ENCODE measurements around the gene CABCOCO1. TPM values are rescaled to one million over a fixed set of nuclear protein-coding genes. Genes with fewer than 3 reads are reported as not detected.

CABCOCO1 gene
- total and polyA plus RNA-seq, 4 experiments from 2014 or later: not detected

DNA sequence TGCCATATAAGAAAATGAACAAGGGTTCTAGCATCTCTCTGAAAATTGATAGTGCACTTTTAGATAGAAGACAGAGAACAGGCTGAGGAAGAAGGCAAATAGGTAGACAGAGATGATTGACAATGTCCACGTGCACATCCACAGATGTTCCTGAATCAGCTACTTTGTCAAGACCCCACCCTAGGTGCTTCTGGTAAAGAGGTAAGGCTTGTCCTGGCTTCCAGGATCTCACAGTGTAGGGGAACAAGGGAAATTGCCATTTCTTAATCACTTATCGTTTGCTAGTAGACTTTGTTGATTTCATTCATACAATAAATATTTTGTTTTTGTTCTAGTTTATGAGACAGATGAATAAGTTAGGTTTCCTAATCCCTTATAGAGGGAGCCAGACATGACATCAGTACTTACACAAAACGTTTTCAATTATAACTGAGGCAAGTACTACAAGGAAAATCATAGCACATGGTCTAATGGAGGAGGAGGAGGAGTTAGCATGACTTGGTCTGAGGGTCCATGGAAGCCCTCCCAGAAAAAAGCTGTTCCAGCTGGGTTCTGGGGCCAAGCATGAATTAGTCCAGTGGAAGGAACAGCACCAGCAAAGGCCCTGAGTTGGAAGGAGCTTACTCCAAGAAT is 122.9 kb downstream of the CABCOCO1 start:
- Histone ChIP-seq H3K9me3 (ENCODE audit: control insufficient read depth in 1 of 2, low read length in 2 of 2) (no peaks in the 10 kb centered on the region), H3K4me1 (ENCODE audit: insufficient read depth, low read length) (no peaks in the 10 kb centered on the region), H3K4me3 (ENCODE audit: low read length in 2 of 2) (no peak overlapping the region), H3K27me3 (ENCODE audit: insufficient read depth, low read length) (no peaks in the 10 kb centered on the region), H3K27ac (ENCODE audit: low read depth, low read length) (no peak overlapping the region), H3K36me3 (ENCODE audit: insufficient read depth, low read length) (no peaks in the 10 kb centered on the region)
- CTCF ChIA-PET (ENCODE audit: partially characterized antibody): interaction anchor here (0.9 kb wide), 1 partner anchor 34 kb away, joined by 3 read pairs; no protein-coding TSS in a partner anchor
- intact Hi-C loops (cut with micrococcal nuclease): no loop called here
- peaks cover 0 to 4% of the 10 kb centered on the region in 2 donors for H3K27me3 Mint-ChIP-seq
- H3K27ac Mint-ChIP-seq: no peak overlapping the region
- H3K9me3 Mint-ChIP-seq: peaks cover 0 to 2% (median 0%) of the 10 kb centered on the region in 8 donors
- H3K4me3 Mint-ChIP-seq: no peak overlapping the region
- no peak for DNase-seq
- H3K4me1 Mint-ChIP-seq: peaks cover 0 to 21% (median 2%) of the 10 kb centered on the region in 4 donors
- POLR2A ChIA-PET (ENCODE audit: partially characterized antibody): no interaction called here
- no peaks in the 10 kb centered on the region for H3K36me3 Mint-ChIP-seq

DNA sequence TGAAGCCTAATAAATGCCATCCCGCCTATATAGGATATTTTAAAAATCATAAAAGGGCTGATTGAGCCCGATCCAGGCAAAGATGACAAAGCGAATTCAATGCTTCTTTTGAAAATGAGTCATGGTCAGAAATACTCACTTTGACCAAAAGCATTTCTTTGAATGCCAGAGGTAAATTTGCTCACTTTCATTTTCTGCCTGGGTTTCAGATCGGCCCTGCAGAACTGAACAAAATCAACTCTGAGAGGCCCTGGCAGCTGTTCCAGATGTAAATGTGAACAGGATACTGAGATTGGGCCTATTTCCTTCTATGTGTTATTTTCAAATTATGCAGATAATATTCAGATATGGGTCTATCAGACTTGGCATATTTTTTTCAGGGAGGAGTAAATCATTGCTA is 124.0 kb downstream of the CABCOCO1 start:
- no peaks in the 10 kb centered on the region for H3K27me3 ChIP-seq (ENCODE audit: insufficient read depth, low read length)
- Mint-ChIP-seq H3K27ac (no peak overlapping the region), H3K9me3 (peaks cover 0 to 2% (median 0%) of the 10 kb centered on the region in 8 donors), H3K4me1 (peaks cover 0 to 20% (median 2%) of the 10 kb centered on the region in 4 donors), H3K4me3 (peak overlapping the region in 1 of 8 donors; percentile 6), H3K36me3 (no peaks in the 10 kb centered on the region), H3K27me3 (peaks cover 0 to 4% of the 10 kb centered on the region in 2 donors)
- no peak for DNase-seq
- H3K36me3 ChIP-seq (ENCODE audit: insufficient read depth, low read length): no peaks in the 10 kb centered on the region
- ChIA-PET CTCF (ENCODE audit: partially characterized antibody) (no interaction called here), POLR2A (ENCODE audit: partially characterized antibody) (no interaction called here)
- intact Hi-C loops (cut with micrococcal nuclease): no loop called here
- no peaks in the 10 kb centered on the region for H3K4me1 ChIP-seq (ENCODE audit: insufficient read depth, low read length)
- no peak overlapping the region for H3K27ac ChIP-seq (ENCODE audit: low read depth, low read length)
- no peaks in the 10 kb centered on the region for H3K9me3 ChIP-seq (ENCODE audit: control insufficient read depth in 1 of 2, low read length in 2 of 2)
- no peak overlapping the region for H3K4me3 ChIP-seq (ENCODE audit: low read length in 2 of 2)

DNA sequence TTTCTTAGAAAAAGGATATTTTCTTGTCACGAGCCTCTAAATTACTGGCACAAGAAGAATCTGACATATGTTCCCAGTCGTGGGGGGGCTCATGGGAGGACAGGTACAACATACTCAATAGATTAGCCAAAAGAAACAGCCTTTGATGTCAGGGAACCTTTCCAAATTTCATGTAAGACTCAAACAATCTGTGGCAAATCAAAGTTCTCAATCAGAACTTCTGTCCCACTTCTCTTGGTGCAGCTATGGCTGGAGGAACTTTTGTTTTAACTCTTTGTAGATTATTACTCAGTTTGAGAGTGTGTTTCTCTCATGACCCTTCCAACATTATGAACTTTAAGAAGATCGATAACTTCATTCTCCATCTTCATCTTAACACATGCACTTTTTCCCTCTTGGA is 124.4 kb downstream of the CABCOCO1 start:
- ChIA-PET POLR2A (ENCODE audit: partially characterized antibody) (no interaction called here), CTCF (ENCODE audit: partially characterized antibody) (no interaction called here)
- Mint-ChIP-seq H3K36me3 (no peaks in the 10 kb centered on the region), H3K9me3 (peaks cover 0 to 1% (median 0%) of the 10 kb centered on the region in 8 donors), H3K4me3 (peak overlapping the region in 1 of 8 donors; percentile 23), H3K27ac (no peak overlapping the region), H3K27me3 (peaks cover 0 to 4% of the 10 kb centered on the region in 2 donors), H3K4me1 (peaks cover 0 to 17% (median 2%) of the 10 kb centered on the region in 4 donors)
- Histone ChIP-seq H3K36me3 (ENCODE audit: insufficient read depth, low read length) (no peaks in the 10 kb centered on the region), H3K27ac (ENCODE audit: low read depth, low read length) (no peak overlapping the region), H3K27me3 (ENCODE audit: insufficient read depth, low read length) (no peaks in the 10 kb centered on the region), H3K4me3 (ENCODE audit: low read length in 2 of 2) (no peak overlapping the region), H3K9me3 (ENCODE audit: control insufficient read depth in 1 of 2, low read length in 2 of 2) (no peaks in the 10 kb centered on the region), H3K4me1 (ENCODE audit: insufficient read depth, low read length) (no peaks in the 10 kb centered on the region)
- no peak for DNase-seq
- intact Hi-C loops (cut with micrococcal nuclease): no loop called here

DNA sequence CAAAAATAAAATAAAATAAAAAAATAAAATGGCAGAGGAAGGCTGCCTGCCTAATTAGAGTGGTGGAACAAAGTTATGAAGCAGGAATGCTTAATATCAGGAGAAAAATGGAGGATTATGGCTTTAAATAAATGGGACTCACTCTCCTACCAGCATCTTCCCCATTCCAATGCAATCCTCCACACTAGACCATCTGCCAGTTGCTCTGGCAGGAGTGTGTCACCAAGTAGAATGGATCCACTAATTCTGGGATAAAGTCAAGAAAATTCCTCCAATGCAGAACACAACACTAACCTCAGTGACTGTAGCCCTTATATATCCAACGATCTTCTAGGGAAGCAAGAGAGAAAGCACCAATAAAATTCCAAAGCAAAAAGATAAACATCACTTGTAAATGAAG is 126.3 kb downstream of the CABCOCO1 start:
- H3K36me3 Mint-ChIP-seq: no peaks in the 10 kb centered on the region
- no peak overlapping the region for H3K27ac Mint-ChIP-seq
- CTCF ChIA-PET (ENCODE audit: partially characterized antibody): no interaction called here
- Histone ChIP-seq H3K4me1 (ENCODE audit: insufficient read depth, low read length) (no peaks in the 10 kb centered on the region), H3K36me3 (ENCODE audit: insufficient read depth, low read length) (no peaks in the 10 kb centered on the region), H3K27me3 (ENCODE audit: insufficient read depth, low read length) (no peaks in the 10 kb centered on the region), H3K9me3 (ENCODE audit: control insufficient read depth in 1 of 2, low read length in 2 of 2) (no peaks in the 10 kb centered on the region), H3K27ac (ENCODE audit: low read depth, low read length) (no peak overlapping the region), H3K4me3 (ENCODE audit: low read length in 2 of 2) (no peak overlapping the region)
- peaks cover 0 to 2% of the 10 kb centered on the region in 2 donors for H3K27me3 Mint-ChIP-seq
- H3K4me1 Mint-ChIP-seq: peaks cover 0 to 16% (median 1%) of the 10 kb centered on the region in 4 donors
- POLR2A ChIA-PET (ENCODE audit: partially characterized antibody): no interaction called here
- no peak overlapping the region for H3K4me3 Mint-ChIP-seq
- H3K9me3 Mint-ChIP-seq: no peaks in the 10 kb centered on the region
- intact Hi-C loops (cut with micrococcal nuclease): no loop called here
- no peak for DNase-seq

DNA sequence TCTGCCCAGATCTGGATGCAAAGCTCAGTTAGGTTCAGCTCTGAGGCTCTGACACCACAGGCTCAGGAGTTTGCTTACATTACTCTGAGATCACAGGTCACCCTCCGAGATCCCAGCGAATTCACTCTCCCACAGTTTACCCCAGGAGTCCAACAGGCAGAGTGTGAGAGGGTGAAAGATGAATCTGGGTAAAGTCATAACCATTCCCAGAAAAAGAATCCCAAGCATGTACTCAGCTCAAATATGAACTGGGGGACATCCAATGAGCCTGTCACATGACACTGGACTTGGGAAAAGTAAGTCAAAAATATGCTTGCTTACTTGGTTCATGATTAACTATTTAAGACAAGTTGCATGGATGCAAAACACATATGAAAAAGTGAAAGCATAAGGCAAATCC is 128.5 kb downstream of the CABCOCO1 start:
- POLR2A ChIA-PET (ENCODE audit: partially characterized antibody): no interaction called here
- H3K27me3 ChIP-seq (ENCODE audit: insufficient read depth, low read length): no peaks in the 10 kb centered on the region

DNA sequence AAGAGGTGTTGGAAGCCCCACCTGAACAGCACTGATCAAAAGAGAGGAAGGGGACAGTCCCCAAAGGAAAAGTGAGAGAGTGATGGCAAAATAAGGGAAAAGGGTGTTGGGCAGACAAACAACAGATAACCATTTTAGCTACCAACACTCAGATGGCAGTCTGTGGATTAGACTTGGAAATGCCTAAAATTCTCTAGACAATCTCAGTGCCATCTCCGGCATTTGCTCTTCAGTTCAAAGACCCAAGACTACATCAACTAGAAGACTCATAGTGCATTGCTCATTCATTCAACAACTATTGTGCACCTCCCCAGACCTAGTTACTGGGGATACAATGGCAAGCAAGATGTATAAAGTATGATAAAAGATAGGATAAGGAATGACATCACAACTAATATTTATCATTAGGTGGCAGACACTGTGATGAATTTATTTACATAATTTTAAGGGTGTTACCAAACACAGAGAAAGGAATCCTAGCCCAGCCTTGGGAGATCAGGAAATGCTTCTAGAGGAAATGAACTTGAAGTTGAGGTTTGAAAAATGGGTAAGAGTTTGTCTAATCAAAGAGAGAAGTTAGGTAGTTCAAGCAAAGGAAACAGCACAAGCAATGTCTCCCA is 129.5 kb downstream of the CABCOCO1 start:
- Mint-ChIP-seq H3K27me3 (peaks cover 0 to 1% of the 10 kb centered on the region in 2 donors), H3K4me1 (peaks cover 0 to 2% (median 0%) of the 10 kb centered on the region in 4 donors), H3K9me3 (no peaks in the 10 kb centered on the region), H3K27ac (no peak overlapping the region), H3K4me3 (no peak overlapping the region), H3K36me3 (no peaks in the 10 kb centered on the region)
- H3K4me3 ChIP-seq (ENCODE audit: low read length in 2 of 2): no peak overlapping the region
- no peaks in the 10 kb centered on the region for H3K36me3 ChIP-seq (ENCODE audit: insufficient read depth, low read length)
- intact Hi-C loops (cut with micrococcal nuclease): no loop called here
- ChIA-PET POLR2A (ENCODE audit: partially characterized antibody) (no interaction called here), CTCF (ENCODE audit: partially characterized antibody) (interaction anchor here (1.7 kb wide), 1 partner anchor 41 kb away, joined by 5 read pairs; no protein-coding TSS in a partner anchor)
- no peaks in the 10 kb centered on the region for H3K27me3 ChIP-seq (ENCODE audit: insufficient read depth, low read length)
- H3K4me1 ChIP-seq (ENCODE audit: insufficient read depth, low read length): no peaks in the 10 kb centered on the region
- no peaks in the 10 kb centered on the region for H3K9me3 ChIP-seq (ENCODE audit: control insufficient read depth in 1 of 2, low read length in 2 of 2)
- H3K27ac ChIP-seq (ENCODE audit: low read depth, low read length): no peak overlapping the region
- DNase-seq: no peak

More for the DNA sequence above, 128.5 kb downstream of the CABCOCO1 start:
- DNase-seq: no peak
- Mint-ChIP-seq H3K27ac (no peak overlapping the region), H3K36me3 (no peaks in the 10 kb centered on the region), H3K9me3 (no peaks in the 10 kb centered on the region), H3K4me3 (no peak overlapping the region), H3K4me1 (peaks cover 0 to 8% (median 1%) of the 10 kb centered on the region in 4 donors), H3K27me3 (peaks cover 0 to 1% of the 10 kb centered on the region in 2 donors)
- CTCF ChIA-PET (ENCODE audit: partially characterized antibody): interaction anchor here (0.9 to 1.7 kb wide), 2 partner anchors 40 to 58 kb away, joined by 3 to 5 read pairs; no protein-coding TSS in a partner anchor
- Histone ChIP-seq H3K27ac (ENCODE audit: low read depth, low read length) (no peak overlapping the region), H3K4me3 (ENCODE audit: low read length in 2 of 2) (no peak overlapping the region), H3K9me3 (ENCODE audit: control insufficient read depth in 1 of 2, low read length in 2 of 2) (no peaks in the 10 kb centered on the region), H3K4me1 (ENCODE audit: insufficient read depth, low read length) (no peaks in the 10 kb centered on the region), H3K36me3 (ENCODE audit: insufficient read depth, low read length) (no peaks in the 10 kb centered on the region)
- intact Hi-C loops (cut with micrococcal nuclease): no loop called here

DNA sequence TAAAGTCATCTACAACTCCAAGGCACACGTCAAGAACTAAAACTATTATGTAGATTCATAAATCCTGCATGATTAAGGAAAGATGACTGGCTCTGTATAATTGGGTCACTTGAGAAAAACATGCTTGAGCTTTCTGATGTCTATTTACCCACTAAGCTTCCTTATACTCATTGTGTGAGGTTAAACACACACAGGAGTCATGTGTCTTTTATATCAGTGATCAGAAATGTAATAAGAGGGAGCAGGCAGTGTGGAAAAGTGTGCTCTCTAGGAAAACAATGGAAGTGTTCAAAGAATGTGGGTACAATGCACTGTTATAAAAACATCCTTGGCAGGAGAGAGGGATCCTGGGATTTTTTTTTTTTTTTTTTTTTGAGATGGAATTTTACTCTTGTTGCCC is 130.2 kb downstream of the CABCOCO1 start:
- DNase-seq: no peak
- H3K27ac ChIP-seq (ENCODE audit: low read depth, low read length): no peak overlapping the region
- intact Hi-C loops (cut with micrococcal nuclease): no loop called here
- Mint-ChIP-seq H3K4me3 (no peak overlapping the region), H3K9me3 (no peaks in the 10 kb centered on the region), H3K4me1 (no peaks in the 10 kb centered on the region), H3K27ac (no peak overlapping the region), H3K27me3 (peaks cover 0 to 1% of the 10 kb centered on the region in 2 donors), H3K36me3 (no peaks in the 10 kb centered on the region)
- POLR2A ChIA-PET (ENCODE audit: partially characterized antibody): no interaction called here
- no peak overlapping the region for H3K4me3 ChIP-seq (ENCODE audit: low read length in 2 of 2)
- H3K27me3 ChIP-seq (ENCODE audit: insufficient read depth, low read length): no peaks in the 10 kb centered on the region
- H3K9me3 ChIP-seq (ENCODE audit: control insufficient read depth in 1 of 2, low read length in 2 of 2): no peaks in the 10 kb centered on the region
- CTCF ChIA-PET (ENCODE audit: partially characterized antibody): no interaction called here
- H3K4me1 ChIP-seq (ENCODE audit: insufficient read depth, low read length): no peaks in the 10 kb centered on the region
- no peaks in the 10 kb centered on the region for H3K36me3 ChIP-seq (ENCODE audit: insufficient read depth, low read length)

Data from CD4-positive, alpha-beta memory T cell (primary cell).